Measurements from ENCODE around the gene HSPG2.
"Not testable (repeated sequence)": the region's sequence is repeated elsewhere in the genome, so short reads cannot be mapped to it uniquely, and the experiment has no call there.

- not testable (repeated sequence) for TF ChIP-seq CTCF (IDR thresholded peaks at IDR 0.05); POLR2AphosphoS5 (IDR thresholded peaks at IDR 0.05; ENCODE audit: low read depth, low read length); TCF7L2 (IDR thresholded peaks at IDR 0.05; ENCODE audit: low read depth, low read length)
These were observed 48.8 kb upstream of the HSPG2 start for GRCh38 chr1:21985893-21986292.

Measured in Panc1 (cell line).